ENCODE results near the gene EDA. TPM values are rescaled to one million over a fixed set of nuclear protein-coding genes. Genes with fewer than 3 reads are reported as not detected.

EDA gene
- total and polyA plus RNA-seq, 2 donors (not counting 1 experiment from before 2014, with no cell fraction given): 0.04 to 1.2 TPM

- Mint-ChIP-seq H3K27ac (no peak overlapping the region), H3K4me3 (no peak overlapping the region), H3K9me3 (ENCODE audit: insufficient read depth) (no peaks in the 10 kb centered on the region), H3K4me1 (no peaks in the 10 kb centered on the region), H3K27me3 (peaks cover 10% of the 10 kb centered on the region)
- H3K27ac ChIP-seq (ENCODE audit: low read length in 2 of 2): no peak overlapping the region
- H4K20me1 ChIP-seq (ENCODE audit: control insufficient read depth, insufficient read depth, low read length, poor library complexity, severe bottlenecking): no peaks in the 10 kb centered on the region
- no peak overlapping the region for H3K9ac ChIP-seq (ENCODE audit: low read length)
- WGBS (ENCODE audit: insufficient coverage): 43% methylated on average over 1 of the region's 5 CpGs
- H3K4me2 ChIP-seq (replicated peaks; ENCODE audit: low read depth, low read length, poor library complexity, severe bottlenecking): no peak overlapping the region
- peaks cover 0 to 8% (median 1%) of the 10 kb centered on the region in 4 experiments for H3K27me3 ChIP-seq (replicated peaks in 1 of 4; ENCODE audit: control extremely low read depth in 1 of 4, control insufficient read depth in 3 of 4, insufficient read depth in 4 of 4, low read length in 3 of 4)
- no peaks in the 10 kb centered on the region for H3K79me2 ChIP-seq (ENCODE audit: control insufficient read depth, insufficient read depth, low read length)
- no peaks in the 10 kb centered on the region for H3K4me1 ChIP-seq (ENCODE audit: control insufficient read depth in 2 of 2, insufficient read depth in 2 of 2, low read length in 2 of 2)
- no peak for ATAC-seq (ENCODE audit: low read depth)
- CTCF ChIA-PET: interaction anchor here (0.7 kb wide), 1 partner anchor 16 kb away, joined by 3 read pairs; no protein-coding TSS in a partner anchor
- H3K4me3 ChIP-seq (ENCODE audit: control extremely low read depth in 1 of 5, extremely low read depth in 1 of 5, insufficient read depth in 1 of 5, low read depth in 2 of 5, low read length in 4 of 5): no peak overlapping the region
- H2AFZ ChIP-seq (ENCODE audit: insufficient read depth, low read depth, low read length, poor library complexity, severe bottlenecking): no peak overlapping the region
- peaks cover 0 to 3% (median 0%) of the 10 kb centered on the region in 3 donors for H3K9me3 ChIP-seq (ENCODE audit: control extremely low read depth in 1 of 3, control insufficient read depth in 2 of 3, insufficient read depth in 1 of 3, low read length in 2 of 3)
- POLR2A ChIA-PET: no interaction called here
- TF ChIP-seq CTCF (IDR thresholded peaks at IDR 0.05): no peak
- TF ChIP-seq EZH2 (IDR thresholded peaks at IDR 0.05; ENCODE audit: borderline replicate concordance, insufficient read depth, low read depth, low read length, poor library complexity, severe bottlenecking): no peak
- no peaks in the 10 kb centered on the region for H3K36me3 ChIP-seq (replicated peaks in 1 of 2; ENCODE audit: control extremely low read depth in 1 of 2, control insufficient read depth in 1 of 2, extremely low read depth in 1 of 2, insufficient read depth in 2 of 2, low read length in 1 of 2)
- DNase-seq: no peak
- intact Hi-C loops (cut with micrococcal nuclease): no loop called here
Observed at GRCh38 chrX:70013466-70014381, 397.8 kb downstream of the EDA start.

GRCh38 chrX:70016513-70016912 is 400.6 kb downstream of the EDA start:
- H3K9me3 Mint-ChIP-seq (ENCODE audit: insufficient read depth): no peaks in the 10 kb centered on the region
- no peak overlapping the region for H3K27ac ChIP-seq (ENCODE audit: low read length in 2 of 2)
- H3K36me3 ChIP-seq (replicated peaks in 1 of 2; ENCODE audit: control extremely low read depth in 1 of 2, control insufficient read depth in 1 of 2, extremely low read depth in 1 of 2, insufficient read depth in 2 of 2, low read length in 1 of 2): no peaks in the 10 kb centered on the region
- no peak overlapping the region for H3K27ac Mint-ChIP-seq
- no peak overlapping the region for H3K9ac ChIP-seq (ENCODE audit: low read length)
- intact Hi-C loops (cut with micrococcal nuclease): no loop called here
- H3K9me3 ChIP-seq (ENCODE audit: control extremely low read depth in 1 of 3, control insufficient read depth in 2 of 3, insufficient read depth in 1 of 3, low read length in 2 of 3): peaks cover 0 to 3% (median 0%) of the 10 kb centered on the region in 3 donors
- no peak overlapping the region for H3K4me2 ChIP-seq (replicated peaks; ENCODE audit: low read depth, low read length, poor library complexity, severe bottlenecking)
- WGBS (ENCODE audit: insufficient coverage): no CpG with 5 or more reads among the region's 2 CpGs
- H3K4me3 ChIP-seq (ENCODE audit: control extremely low read depth in 1 of 5, extremely low read depth in 1 of 5, insufficient read depth in 1 of 5, low read depth in 2 of 5, low read length in 4 of 5): no peak overlapping the region
- no peaks in the 10 kb centered on the region for H3K4me1 ChIP-seq (ENCODE audit: control insufficient read depth in 2 of 2, insufficient read depth in 2 of 2, low read length in 2 of 2)
- H3K27me3 Mint-ChIP-seq: peaks cover 10% of the 10 kb centered on the region
- H4K20me1 ChIP-seq (ENCODE audit: control insufficient read depth, insufficient read depth, low read length, poor library complexity, severe bottlenecking): no peaks in the 10 kb centered on the region
- CTCF ChIA-PET: no interaction called here
- no peak for DNase-seq
- no peak overlapping the region for H3K4me3 Mint-ChIP-seq
- no peak overlapping the region for H2AFZ ChIP-seq (ENCODE audit: insufficient read depth, low read depth, low read length, poor library complexity, severe bottlenecking)
- POLR2A ChIA-PET: no interaction called here
- no peak for TF ChIP-seq CTCF (IDR thresholded peaks at IDR 0.05)
- TF ChIP-seq EZH2 (IDR thresholded peaks at IDR 0.05; ENCODE audit: borderline replicate concordance, insufficient read depth, low read depth, low read length, poor library complexity, severe bottlenecking): no peak
- no peaks in the 10 kb centered on the region for H3K4me1 Mint-ChIP-seq
- H3K27me3 ChIP-seq (replicated peaks in 1 of 4; ENCODE audit: control extremely low read depth in 1 of 4, control insufficient read depth in 3 of 4, insufficient read depth in 4 of 4, low read length in 3 of 4): peaks cover 0 to 8% (median 1%) of the 10 kb centered on the region in 4 experiments
- no peaks in the 10 kb centered on the region for H3K79me2 ChIP-seq (ENCODE audit: control insufficient read depth, insufficient read depth, low read length)
- no peak for ATAC-seq (ENCODE audit: low read depth)
